Fibroblast of lung (primary cell): Measurements from ENCODE around the gene SELENOS. TPM values are rescaled to one million over a fixed set of nuclear protein-coding genes. Genes with fewer than 3 reads are reported as not detected.

Experiments
- DNase-seq, 2 donors: peaks; one replicate each; pipeline versions ENCODE4 v3.0.0 to v3.0.0-alpha.2; 2010; ENCODE audit warnings: low read depth in 2 of 2
- H2AFZ ChIP-seq: 2 replicates; pipeline ENCODE4 v1.5.1; 2012; ENCODE audit warnings: low read length, control low read depth, inconsistent platforms
- H3K27ac ChIP-seq: 2 replicates; pipeline ENCODE4 v1.5.1; 2011; ENCODE audit warnings: low read length, control low read depth; ENCODE audit not compliant: insufficient read depth
- H3K27me3 ChIP-seq: 2 replicates; pipeline ENCODE4 v1.5.1; 2011; ENCODE audit warnings: mild to moderate bottlenecking, low read length; ENCODE audit not compliant: control insufficient read depth, insufficient read depth
- H3K36me3 ChIP-seq: 2 replicates; pipeline ENCODE4 v1.5.1; 2011; ENCODE audit warnings: low read length; ENCODE audit not compliant: control insufficient read depth, insufficient read depth
- H3K4me1 ChIP-seq: 2 replicates; pipeline ENCODE4 v1.5.1; 2011; ENCODE audit warnings: low read length; ENCODE audit not compliant: control insufficient read depth, insufficient read depth; ENCODE audit errors: extremely low read depth
- H3K4me2 ChIP-seq: 2 replicates; pipeline ENCODE4 v1.5.1; 2011; ENCODE audit warnings: low read length, control low read depth; ENCODE audit not compliant: insufficient read depth; ENCODE audit errors: extremely low read depth
- H3K4me3 ChIP-seq, 4 experiments: fragments of 200-600 bp in 1 of 4; sonication (generic) in 1 of 4; replicated peaks in 1 of 4; 2 replicates each; pipeline ENCODE4 v1.5.1; 2011 to 2016; ENCODE audit warnings: low read length in 4 of 4, low read depth in 3 of 4, mild to moderate bottlenecking in 3 of 4, control low read depth in 2 of 4, inconsistent platforms in 1 of 4, mixed read lengths in 1 of 4; ENCODE audit not compliant: insufficient read depth in 1 of 4; ENCODE audit errors: control extremely low read depth in 1 of 4
- H3K79me2 ChIP-seq: 2 replicates; pipeline ENCODE4 v1.5.1; 2012; ENCODE audit warnings: mild to moderate bottlenecking, low read length, inconsistent platforms; ENCODE audit not compliant: control insufficient read depth, insufficient read depth
- H3K9ac ChIP-seq: 2 replicates; pipeline ENCODE4 v1.5.1; 2011; ENCODE audit warnings: mild to moderate bottlenecking, low read length, control low read depth; ENCODE audit not compliant: insufficient read depth
- H3K9me3 ChIP-seq: 2 replicates; pipeline ENCODE4 v1.5.1; 2012; ENCODE audit warnings: low read depth, low read length; ENCODE audit not compliant: control insufficient read depth, insufficient read depth
- H4K20me1 ChIP-seq: 2 replicates; pipeline ENCODE4 v1.5.1; 2011; ENCODE audit warnings: low read length; ENCODE audit not compliant: control insufficient read depth, insufficient read depth; ENCODE audit errors: extremely low read depth
- CTCF ChIP-seq, 2 donors: IDR thresholded peaks in 1 of 2; conservative IDR thresholded peaks in 1 of 2; 1 replicate in 1 of 2; 2 replicates in 1 of 2; pipeline ENCODE4 v1.5.1; 2011 to 2012; ENCODE audit warnings: low read length in 2 of 2, control low read depth in 1 of 2, inconsistent platforms in 1 of 2, low read depth in 1 of 2, mild to moderate bottlenecking in 1 of 2
- EZH2 ChIP-seq: IDR thresholded peaks from 2 replicates; pipeline ENCODE4 v1.5.1; 2012; ENCODE audit warnings: low read length, control low read depth, mild to moderate bottlenecking; ENCODE audit errors: missing control alignments
- polyA plus RNA-seq, 2 donors: library from polyadenylated mRNA; depleted of rRNA in 1 of 2; stranded (reverse) in 1 of 2; unstranded in 1 of 2; fragments of >200 nt; gene quantifications; 2 replicates each; pipeline ENCODE4 v1.2.1, GENCODE V29; 2011 to 2012; ENCODE audit warnings: missing spikeins in 1 of 2
- total RNA-seq: library from RNA; depleted of rRNA; stranded (reverse); fragments of >200 nt; gene quantifications from 2 replicates; pipeline ENCODE4 v1.2.1, GENCODE V29; 2014

Gene SELENOS
- total and polyA plus RNA-seq, 2 donors (not counting 1 experiment from before 2014, with no cell fraction given) = 66.2 to 130 TPM

GRCh38 chr15:101303408-101303807 lies 26.1 kb upstream of the SELENOS start:
- Histone ChIP-seq H3K4me1 (no peaks in the 10 kb centered on the region), H3K4me3 (no peak overlapping the region), H3K9ac (no peak overlapping the region), H2AFZ (no peak overlapping the region), H3K4me2 (no peak overlapping the region), H3K27me3 (peaks cover 7% of the 10 kb centered on the region), H3K36me3 (no peaks in the 10 kb centered on the region), H3K79me2 (no peaks in the 10 kb centered on the region), H3K9me3 (no peaks in the 10 kb centered on the region), H4K20me1 (no peaks in the 10 kb centered on the region), H3K27ac (no peak overlapping the region)
- TF ChIP-seq EZH2 (no peak), CTCF (conservative IDR thresholded peaks at IDR 0.05 in 1 of 2, IDR thresholded peaks at IDR 0.05 in 1 of 2; ENCODE audit: low read depth in 1 of 2, low read length in 2 of 2) (no peak)
- no peak for DNase-seq

- no peak overlapping the region for H3K27ac ChIP-seq
- H3K4me1 ChIP-seq = peaks cover 4% of the 10 kb centered on the region
- TF ChIP-seq CTCF (conservative IDR thresholded peaks at IDR 0.05 in 1 of 2, IDR thresholded peaks at IDR 0.05 in 1 of 2; ENCODE audit: low read depth in 1 of 2, low read length in 2 of 2) (no peak), EZH2 (no peak)
- H3K27me3 ChIP-seq = no peaks in the 10 kb centered on the region
- H3K9me3 ChIP-seq = no peaks in the 10 kb centered on the region
- H4K20me1 ChIP-seq = no peaks in the 10 kb centered on the region
- no peak overlapping the region for H2AFZ ChIP-seq
- peaks cover 32% of the 10 kb centered on the region for H3K79me2 ChIP-seq
- peaks cover 2% of the 10 kb centered on the region for H3K36me3 ChIP-seq
- H3K4me3 ChIP-seq = peak overlapping the region in 2 of 4 experiments; percentile 89 to 96
- no peak overlapping the region for H3K9ac ChIP-seq
- peak overlapping the region; percentile 96 for H3K4me2 ChIP-seq
- peak in 1 of 2 donors; percentile 7 for DNase-seq
These were observed 19.4 kb upstream of the SELENOS start for GRCh38 chr15:101296418-101297405.

- peak; percentile 27 to 73 for DNase-seq
- Histone ChIP-seq H3K4me2 (peak overlapping the region; percentile 96), H3K4me3 (peak overlapping the region; percentile 63 to 96 (median 91)), H3K27ac (peak overlapping the region; percentile 90), H3K36me3 (peaks cover 2% of the 10 kb centered on the region), H4K20me1 (no peaks in the 10 kb centered on the region), H3K79me2 (peaks cover 40% of the 10 kb centered on the region), H3K4me1 (peaks cover 4% of the 10 kb centered on the region), H3K9ac (peak overlapping the region; percentile 89), H3K27me3 (no peaks in the 10 kb centered on the region), H3K9me3 (no peaks in the 10 kb centered on the region), H2AFZ (peak overlapping the region; percentile 82)
- no peak for TF ChIP-seq EZH2
- TF ChIP-seq CTCF (conservative IDR thresholded peaks at IDR 0.05 in 1 of 2, IDR thresholded peaks at IDR 0.05 in 1 of 2; ENCODE audit: low read depth in 1 of 2, low read length in 2 of 2) = no peak
These were observed 18.4 kb upstream of the SELENOS start for GRCh38 chr15:101295607-101296161.
